GM12892 (cell line): ENCODE data around the gene ARID5B.

Experiments used
- POLR2A ChIP-seq: IDR thresholded peaks from 2 replicates; pipeline ENCODE4 v1.6.1; 2011; ENCODE audit warnings: low read depth, low read length, control low read depth
- POLR2AphosphoS5 ChIP-seq: IDR thresholded peaks from 2 replicates; pipeline ENCODE4 v1.6.1; 2011; ENCODE audit warnings: low read depth, low read length, control low read depth
- TAF1 ChIP-seq: IDR thresholded peaks from 2 replicates; pipeline ENCODE4 v1.6.1; 2011; ENCODE audit warnings: low read depth, mild to moderate bottlenecking, control low read depth, low read length, borderline replicate concordance

DNA sequence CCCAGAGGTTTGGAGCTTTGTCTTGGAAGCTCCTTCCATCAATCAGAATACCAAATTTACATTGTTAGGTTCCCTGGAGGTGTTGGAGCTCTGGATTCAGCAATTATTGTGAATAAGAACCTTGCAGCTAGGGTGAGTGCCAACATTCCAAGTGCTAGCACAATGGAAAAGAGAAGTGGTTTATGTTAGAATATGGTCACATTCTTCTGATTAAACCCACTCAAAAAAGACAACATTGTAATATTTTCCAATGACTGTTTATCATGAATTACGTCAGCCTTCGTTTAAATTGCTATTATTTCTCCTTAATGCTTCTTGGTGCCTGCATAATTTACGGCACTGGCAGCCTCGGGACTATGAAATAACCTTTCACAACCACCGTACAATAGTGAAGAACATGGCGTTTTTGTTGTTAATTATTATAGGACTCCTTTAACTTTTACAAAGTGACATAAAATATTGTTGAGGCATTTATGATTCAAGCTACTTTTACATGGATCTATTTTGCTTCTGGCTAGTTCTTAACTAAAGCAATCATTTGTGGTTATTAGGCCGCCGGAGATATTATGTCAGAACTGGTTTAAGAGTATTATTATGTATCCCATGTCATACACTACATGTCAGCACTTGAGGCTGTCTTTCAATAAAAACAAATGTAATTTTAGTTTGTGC, 117.7 kb downstream of the ARID5B start:
- TF ChIP-seq POLR2A = no peak; the same call in 1 of the 2 replicates
- no peak for TF ChIP-seq POLR2AphosphoS5
- no peak for TF ChIP-seq TAF1
